ENCODE data around the gene KCTD5. TPM values are rescaled to one million over a fixed set of nuclear protein-coding genes. Genes with fewer than 3 reads are reported as not detected.

The KCTD5 gene
- total RNA-seq, 4 donors from 2014 or later: 4.6 to 21.6 (median 12.7) TPM

DNA sequence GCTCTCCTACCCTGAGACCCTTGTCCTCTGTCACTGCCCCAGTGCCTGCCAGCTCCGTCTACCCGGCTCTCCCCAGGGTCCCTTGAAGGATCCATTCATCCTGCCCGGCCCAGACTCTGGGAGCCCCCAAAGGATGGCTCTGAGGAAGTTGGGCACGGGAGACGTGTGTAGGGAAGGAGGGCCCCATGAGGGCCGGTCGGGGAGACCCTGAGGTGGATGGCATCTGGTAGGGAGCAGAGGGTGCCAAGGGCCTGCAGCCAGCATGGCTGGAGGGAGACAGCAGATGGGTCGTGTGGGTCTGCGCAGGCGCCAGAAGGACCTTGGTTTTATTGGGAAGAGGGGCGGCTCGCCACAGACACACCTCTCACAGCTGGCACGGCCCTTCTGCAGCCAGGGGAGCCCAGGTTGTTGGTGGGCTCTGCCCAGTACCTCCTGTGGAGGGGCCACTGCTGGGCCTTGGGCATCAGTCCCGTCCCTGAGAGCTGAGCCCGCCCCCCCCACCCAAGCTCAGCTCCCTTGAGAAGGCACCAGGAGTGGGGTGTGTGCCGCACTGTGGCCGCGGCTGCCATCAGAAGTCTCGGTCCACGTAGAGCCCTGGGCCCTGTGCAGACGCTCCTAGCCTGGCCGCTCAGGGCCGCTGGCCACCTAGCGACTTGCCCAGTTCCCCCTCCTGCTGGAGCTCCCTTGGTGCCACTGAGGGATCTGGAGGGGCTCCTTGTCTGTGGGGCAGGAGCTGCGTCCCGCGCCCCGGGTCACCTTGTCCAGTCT lies 16.0 kb downstream of the KCTD5 start:
- H3K9me3 ChIP-seq: no peaks in the 10 kb centered on the region
- intact Hi-C loops (cut with DNase I; ENCODE audit: low total_unique reads): no loop called here
- no peak overlapping the region for H3K4me3 ChIP-seq
- H3K27ac ChIP-seq: no peak overlapping the region
- no peak for TF ChIP-seq POLR2A (IDR thresholded peaks at IDR 0.05)
- TF ChIP-seq, protein P1, sequence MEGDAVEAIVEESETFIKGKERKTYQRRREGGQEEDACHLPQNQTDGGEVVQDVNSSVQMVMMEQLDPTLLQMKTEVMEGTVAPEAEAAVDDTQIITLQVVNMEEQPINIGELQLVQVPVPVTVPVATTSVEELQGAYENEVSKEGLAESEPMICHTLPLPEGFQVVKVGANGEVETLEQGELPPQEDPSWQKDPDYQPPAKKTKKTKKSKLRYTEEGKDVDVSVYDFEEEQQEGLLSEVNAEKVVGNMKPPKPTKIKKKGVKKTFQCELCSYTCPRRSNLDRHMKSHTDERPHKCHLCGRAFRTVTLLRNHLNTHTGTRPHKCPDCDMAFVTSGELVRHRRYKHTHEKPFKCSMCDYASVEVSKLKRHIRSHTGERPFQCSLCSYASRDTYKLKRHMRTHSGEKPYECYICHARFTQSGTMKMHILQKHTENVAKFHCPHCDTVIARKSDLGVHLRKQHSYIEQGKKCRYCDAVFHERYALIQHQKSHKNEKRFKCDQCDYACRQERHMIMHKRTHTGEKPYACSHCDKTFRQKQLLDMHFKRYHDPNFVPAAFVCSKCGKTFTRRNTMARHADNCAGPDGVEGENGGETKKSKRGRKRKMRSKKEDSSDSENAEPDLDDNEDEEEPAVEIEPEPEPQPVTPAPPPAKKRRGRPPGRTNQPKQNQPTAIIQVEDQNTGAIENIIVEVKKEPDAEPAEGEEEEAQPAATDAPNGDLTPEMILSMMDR (IDR thresholded peaks at IDR 0.05): no peak
- H3K27me3 ChIP-seq: no peaks in the 10 kb centered on the region
- no peak for DNase-seq
- no peaks in the 10 kb centered on the region for H3K4me1 ChIP-seq
- no peaks in the 10 kb centered on the region for H3K36me3 ChIP-seq

DNA sequence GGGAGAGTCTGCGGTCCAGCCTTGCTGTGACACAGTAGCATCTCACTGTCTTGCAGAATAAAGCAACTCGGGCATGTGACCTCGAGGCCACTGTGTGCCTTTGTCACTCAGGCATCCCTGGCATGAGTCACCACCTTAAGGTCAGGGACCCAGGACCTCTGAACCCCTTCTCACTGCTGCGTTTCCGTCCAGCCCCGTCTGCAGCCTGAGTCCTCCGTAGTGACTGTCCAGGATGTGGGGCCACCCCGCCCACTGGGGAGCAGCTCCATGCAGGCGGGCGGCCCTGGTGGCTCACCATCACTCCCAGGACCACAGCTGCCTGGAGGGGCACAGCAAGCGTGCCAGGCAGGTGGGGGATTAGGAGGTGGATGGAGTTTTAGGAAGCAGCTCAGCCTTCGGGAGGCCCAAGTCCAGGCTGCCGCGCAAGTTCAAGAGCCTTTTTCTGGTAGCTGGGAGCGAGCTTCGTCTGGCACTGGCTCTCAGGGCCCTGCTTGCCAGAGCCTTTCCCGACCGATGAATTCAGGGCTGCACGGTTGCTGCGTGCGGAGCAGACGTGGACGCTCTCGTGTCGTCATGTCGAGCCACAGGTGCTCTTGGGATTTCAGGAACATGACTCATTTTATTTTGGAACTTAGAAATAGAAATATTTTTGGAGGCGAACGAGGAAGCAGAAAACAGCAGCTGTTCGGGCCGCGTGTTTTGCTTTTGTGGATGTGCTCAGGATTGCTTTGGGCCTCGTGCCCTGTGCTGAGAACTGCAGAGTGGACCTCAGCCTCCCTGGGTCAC lies 16.8 kb downstream of the KCTD5 start:
- Histone ChIP-seq H3K9me3 (no peaks in the 10 kb centered on the region), H3K27ac (no peak overlapping the region), H3K36me3 (no peaks in the 10 kb centered on the region), H3K4me3 (no peak overlapping the region), H3K4me1 (no peaks in the 10 kb centered on the region), H3K27me3 (no peaks in the 10 kb centered on the region)
- TF ChIP-seq, protein P1 (IDR thresholded peaks at IDR 0.05): no peak
- no peak for TF ChIP-seq POLR2A (IDR thresholded peaks at IDR 0.05)
- DNase-seq: no peak
- intact Hi-C loops (cut with DNase I; ENCODE audit: low total_unique reads): no loop called here

DNA sequence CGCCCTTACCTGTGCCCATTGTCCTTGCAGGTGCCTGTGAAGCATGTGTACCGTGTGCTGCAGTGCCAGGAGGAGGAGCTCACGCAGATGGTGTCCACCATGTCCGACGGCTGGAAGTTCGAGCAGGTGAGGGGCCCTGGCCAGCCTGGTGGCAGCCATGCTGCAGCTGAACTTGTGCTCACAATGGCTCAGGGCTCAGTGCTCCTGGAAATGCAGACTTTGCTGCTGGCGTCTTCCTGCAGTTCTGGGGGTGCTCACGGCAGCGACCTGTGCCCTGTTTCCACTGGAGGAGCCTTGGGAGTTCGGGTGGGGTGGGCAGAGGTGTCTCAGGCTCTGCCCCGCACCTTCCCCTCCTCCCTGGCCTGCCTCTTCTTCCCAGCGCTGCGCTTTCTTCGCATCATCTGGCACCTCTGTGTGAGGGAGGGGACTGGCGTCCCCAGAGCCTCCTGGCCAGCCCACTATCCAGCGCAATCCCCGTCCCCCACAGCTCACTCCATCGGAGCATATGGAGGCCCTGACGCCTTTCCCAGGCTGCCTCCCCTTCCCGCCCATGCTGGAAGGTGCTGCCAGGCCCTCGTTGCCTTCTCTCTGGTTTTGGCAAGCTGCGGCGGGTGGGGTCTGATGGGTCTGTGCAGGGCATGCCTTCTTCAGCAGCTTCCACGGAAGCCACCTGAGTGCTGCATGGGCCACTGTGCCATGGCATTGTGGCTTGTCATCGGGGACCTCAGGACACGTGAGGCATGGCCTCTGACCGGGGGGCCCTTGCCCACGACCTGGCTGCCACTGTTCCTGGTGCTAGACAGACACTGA lies 17.7 kb downstream of the KCTD5 start:
- Histone ChIP-seq H3K4me3 (no peak overlapping the region), H3K27me3 (no peaks in the 10 kb centered on the region), H3K36me3 (no peaks in the 10 kb centered on the region), H3K9me3 (no peaks in the 10 kb centered on the region), H3K27ac (no peak overlapping the region), H3K4me1 (no peaks in the 10 kb centered on the region)
- intact Hi-C loops (cut with DNase I; ENCODE audit: low total_unique reads): no loop called here
- no peak for TF ChIP-seq POLR2A (IDR thresholded peaks at IDR 0.05)
- TF ChIP-seq, protein P1 (IDR thresholded peaks at IDR 0.05): no peak
- DNase-seq: no peak

DNA sequence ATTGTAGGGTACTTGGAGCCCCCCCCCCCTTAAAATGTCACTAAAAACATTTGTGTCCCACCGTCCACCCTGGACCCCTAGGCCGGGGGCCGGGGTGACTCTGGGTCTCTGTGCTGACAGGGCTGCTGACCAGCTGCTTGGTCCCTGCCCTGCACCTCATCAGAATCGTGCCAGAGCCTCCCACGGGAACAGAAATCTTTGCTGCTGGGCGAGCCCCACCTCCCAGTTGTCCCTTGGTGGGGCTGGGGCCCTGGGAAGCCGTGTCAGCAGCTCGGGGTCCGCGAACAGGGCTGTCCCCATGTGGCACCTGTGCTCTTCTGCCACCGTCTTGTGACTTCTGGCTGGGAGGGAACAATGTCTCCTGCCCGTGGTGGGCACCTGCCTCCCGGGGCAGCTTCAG lies 18.5 kb downstream of the KCTD5 start:
- no peaks in the 10 kb centered on the region for H3K27me3 ChIP-seq
- TF ChIP-seq POLR2A (IDR thresholded peaks at IDR 0.05): no peak
- TF ChIP-seq, protein P1 (IDR thresholded peaks at IDR 0.05): no peak
- H3K4me1 ChIP-seq: no peaks in the 10 kb centered on the region
- H3K9me3 ChIP-seq: no peaks in the 10 kb centered on the region
- no peak overlapping the region for H3K27ac ChIP-seq
- H3K36me3 ChIP-seq: no peaks in the 10 kb centered on the region
- DNase-seq: no peak
- no peak overlapping the region for H3K4me3 ChIP-seq
- intact Hi-C loops (cut with DNase I; ENCODE audit: low total_unique reads): no loop called here
